HG02884 (cell line): Measurements from ENCODE around the gene RASA2.
A peak's percentile ranks its signal among the peaks of the same experiment; 100 is the strongest.
"Not testable (repeated sequence)": the region's sequence is repeated elsewhere in the genome, so short reads cannot be mapped to it uniquely, and the experiment has no call there.

ENCODE experiments used
- ATAC-seq: cut with Tn5 transposase; IDR thresholded peaks from one replicate; pipeline ENCODE4 v1.9.1; 2021; ENCODE audit warnings: mild to moderate bottlenecking, moderate library complexity; ENCODE audit not compliant: unreplicated experiment

Gene RASA2

DNA sequence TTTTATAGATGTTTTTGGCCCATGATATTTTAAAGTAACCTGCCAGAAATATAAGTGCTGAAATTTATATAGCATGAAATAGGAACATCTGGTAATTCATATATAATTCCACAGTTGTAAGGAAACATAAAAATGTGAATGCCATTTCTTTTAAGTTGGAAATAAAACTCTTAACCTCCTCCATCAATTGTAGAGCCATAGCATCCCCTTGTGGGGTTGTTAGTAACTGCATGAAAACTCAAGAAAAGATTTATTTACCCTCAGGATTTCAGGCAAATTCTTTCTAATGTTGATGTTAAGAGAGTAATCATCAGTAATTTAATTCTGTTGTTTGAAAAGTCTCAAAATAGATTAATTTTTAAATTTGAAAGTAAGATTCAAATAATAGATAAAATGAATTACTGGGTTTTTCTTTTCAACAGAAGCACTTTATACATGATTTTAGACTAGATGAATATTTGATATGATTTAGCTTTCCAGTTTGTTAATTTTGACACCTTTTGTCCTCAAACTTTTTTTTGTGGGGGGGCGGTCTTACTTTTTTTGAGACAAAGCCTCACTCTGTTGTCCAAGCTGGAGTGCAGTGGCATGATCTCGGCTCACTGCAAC, 74.7 kb downstream of the RASA2 start:
- no peak for ATAC-seq

DNA sequence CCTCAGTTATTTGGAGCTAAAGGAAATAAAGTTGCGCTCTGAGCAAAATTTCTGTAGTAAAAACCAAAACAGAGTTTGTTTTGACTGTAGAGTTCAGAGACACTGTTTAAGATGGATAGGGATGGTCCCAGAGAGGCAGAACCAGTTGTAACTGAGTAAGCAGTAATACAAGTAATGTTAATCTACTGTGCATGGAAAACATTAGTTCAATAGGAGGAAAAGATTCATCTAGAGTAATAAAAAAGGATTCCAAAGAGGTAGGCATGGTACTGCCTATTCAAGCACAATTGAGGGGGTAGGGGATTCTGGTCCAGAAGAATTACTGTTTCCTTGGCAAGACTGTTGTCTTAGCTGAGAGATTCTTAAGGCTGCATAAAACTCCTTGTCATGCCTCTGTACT, 77.4 kb downstream of the RASA2 start:
- no peak for ATAC-seq

DNA sequence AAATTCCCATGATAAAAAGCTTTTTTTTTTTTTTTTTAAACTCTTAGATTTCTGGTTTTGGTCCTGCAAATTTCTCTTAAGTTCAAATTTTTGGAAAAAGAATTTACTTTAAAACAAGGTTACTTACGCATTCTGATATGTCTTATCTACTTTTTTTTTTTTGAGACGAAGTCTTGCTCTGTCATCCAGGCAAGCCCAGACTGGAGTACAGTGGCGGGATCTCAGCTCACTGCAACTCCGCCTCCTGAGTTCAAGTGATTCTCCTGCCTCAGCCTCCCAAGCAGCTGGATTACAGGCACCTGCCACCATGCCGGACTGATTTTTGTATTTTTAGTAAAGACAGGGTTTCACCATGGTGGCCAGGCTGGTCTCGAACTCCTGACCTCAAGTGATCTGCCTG, 83.2 kb downstream of the RASA2 start:
- no peak for ATAC-seq

DNA sequence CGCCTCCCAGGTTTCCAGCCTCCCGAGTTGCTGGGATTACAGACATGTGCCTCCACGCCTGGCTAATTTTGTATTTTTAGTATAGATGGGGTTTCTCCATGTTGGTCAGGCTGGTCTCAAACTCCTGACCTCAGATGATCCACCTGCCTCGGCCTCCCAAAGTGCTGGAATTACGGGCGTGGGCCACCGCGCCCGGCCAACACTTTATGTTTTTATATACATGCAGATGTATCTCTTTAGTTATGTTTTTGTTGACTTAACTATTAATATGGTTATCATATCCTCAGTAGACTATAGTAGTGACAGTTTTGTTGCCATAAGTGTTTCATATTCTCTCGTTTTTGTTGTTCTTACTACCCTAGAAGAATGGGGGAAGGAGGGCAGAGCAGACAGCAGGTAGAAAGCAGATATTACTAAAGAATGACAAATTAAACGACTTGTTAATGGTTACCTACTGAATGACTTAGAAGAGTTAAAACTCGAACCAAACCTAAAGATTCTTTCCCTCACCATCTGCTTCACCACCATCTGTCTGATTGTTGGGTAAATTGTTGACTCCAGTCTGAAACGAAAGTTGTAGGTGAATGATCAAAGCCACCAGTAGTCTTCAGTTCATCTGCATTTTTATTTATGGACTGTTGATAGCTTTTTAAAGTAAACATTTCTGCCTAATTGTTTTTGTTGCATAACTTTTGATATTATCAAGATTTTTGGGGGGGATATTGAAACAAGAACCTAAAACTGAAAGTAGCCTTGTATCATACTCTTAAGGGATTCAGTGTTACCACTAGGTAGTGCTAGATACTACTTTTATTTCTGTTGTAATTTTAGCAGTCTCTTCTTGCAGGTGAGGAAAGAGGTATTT, 89.3 kb downstream of the RASA2 start:
- peak; percentile 64 for ATAC-seq

DNA sequence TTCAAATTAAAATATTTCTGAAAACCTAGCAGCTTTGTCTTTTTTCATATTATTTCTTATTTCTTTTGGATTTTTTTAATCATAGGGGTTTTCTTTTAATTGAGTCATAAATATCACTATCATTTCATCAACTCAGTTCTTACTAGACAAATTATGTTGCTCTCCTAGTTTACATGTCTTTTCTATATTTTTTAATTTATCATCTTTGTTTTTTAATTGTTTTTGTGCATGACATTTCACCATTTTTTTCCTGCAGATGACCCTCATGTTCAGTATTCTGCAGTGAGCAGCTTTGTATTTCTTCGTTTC, 89.9 kb downstream of the RASA2 start:
- no peak for ATAC-seq

DNA sequence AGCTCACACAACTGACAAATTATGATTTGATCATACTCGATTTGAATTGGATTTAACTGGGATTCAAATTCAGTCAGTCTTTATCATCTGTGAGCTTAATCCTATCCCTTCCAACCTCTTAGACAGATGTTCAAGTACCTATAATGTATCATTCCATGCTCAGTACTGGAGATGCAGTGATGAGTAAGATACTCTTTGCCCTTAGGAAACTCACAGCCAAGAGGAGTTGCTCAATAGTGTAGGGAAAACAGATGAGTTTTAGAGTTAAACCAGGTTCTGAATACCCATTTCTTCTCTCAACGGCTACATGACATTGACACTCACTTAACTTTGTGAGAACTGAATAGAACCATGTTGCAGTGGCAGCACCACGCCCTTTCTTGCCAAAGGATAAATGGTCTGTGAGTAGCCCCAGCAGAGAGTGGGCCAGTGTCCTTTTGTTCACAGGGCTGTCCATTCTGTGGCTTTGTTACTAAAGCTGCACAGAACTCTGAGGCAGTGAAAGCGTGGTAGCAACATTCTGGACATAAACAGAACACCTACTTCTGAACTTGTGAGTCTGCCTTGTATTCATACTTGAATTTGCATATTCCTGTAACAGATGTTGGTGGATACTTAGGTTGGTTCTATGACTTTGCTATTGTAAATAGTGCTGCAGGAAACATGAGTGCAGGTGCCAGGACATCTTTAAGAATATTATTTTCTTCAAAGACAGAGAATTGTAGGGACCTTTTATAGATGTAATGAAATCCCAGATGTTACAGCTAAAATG, 91.6 kb downstream of the RASA2 start:
- no peak for ATAC-seq

DNA sequence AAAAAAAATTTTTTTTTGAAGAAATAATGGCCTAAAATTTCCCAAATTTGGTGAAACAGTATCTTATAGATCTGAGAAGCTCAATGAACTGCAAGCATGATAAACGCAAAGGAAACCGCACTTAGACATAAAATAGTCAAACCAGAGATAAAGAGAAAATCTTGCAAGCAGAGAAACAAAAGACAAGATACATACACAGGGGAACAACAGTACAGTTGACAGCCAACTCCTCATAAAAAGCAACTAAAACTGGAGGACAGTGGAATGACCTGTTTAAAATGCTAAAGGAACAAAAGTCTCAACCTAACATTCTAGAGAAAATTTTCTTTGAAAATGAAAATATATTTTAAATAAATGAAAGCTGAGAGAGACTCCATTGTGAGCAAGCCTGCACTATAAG, 107.5 kb downstream of the RASA2 start:
- no peak for ATAC-seq

DNA sequence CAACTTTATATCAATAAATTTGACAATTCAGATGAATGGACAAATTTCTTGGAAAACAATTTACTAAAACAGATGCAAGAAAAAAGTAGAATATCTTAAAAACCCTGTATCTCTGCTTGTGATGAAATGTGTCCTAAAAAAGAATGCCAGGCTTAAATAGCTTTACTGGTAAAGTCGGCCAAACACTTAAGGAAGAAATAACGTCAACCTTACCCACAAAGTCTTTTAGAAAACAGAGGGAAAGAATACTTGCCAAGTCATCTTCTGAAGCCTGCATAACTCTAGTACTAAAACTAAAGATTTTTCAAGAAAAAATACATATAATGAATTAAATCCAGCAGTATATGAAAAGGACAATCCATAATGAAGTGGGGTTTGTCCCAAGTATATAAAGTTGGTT, 111.1 kb downstream of the RASA2 start:
- no peak for ATAC-seq

DNA sequence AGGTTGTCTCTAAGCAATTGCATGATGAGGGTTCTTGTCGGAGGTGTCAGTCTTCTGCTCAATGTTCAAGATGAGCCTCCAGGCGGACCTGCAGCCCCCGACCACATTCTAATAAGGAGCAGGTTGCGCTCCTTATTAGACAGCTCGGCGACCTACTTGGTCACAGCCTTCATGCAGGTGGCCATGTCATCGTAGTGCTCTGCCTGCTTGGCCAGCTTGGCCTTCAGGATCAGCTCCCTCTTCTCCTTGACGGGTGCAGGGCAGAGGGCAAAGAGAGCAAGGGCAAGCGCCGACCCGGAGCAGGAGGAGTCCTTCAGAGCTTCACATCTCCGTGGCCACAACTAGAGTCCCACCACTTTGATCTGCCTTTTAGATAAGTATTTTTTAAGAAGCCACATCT, 113.5 kb downstream of the RASA2 start:
- no peak for ATAC-seq

DNA sequence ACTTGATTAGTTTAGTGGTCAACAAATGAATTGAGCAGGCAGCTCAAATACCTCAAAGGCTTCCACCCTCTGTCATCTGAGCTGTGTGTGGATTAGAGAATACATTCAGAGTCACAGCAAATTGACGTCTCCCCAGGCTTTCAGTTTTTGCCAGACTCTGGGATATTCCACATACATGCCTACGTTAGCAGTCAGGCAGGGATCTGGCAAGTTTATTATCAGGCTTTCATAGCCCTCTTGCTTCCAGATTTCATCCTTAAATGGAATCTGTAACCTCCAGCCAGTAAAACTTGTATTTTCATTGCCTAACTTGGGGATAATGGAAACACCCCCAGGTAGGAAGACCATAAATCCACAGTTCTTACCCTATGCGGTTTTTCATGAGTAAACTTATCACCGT, 115.9 kb downstream of the RASA2 start:
- ATAC-seq: no peak

DNA sequence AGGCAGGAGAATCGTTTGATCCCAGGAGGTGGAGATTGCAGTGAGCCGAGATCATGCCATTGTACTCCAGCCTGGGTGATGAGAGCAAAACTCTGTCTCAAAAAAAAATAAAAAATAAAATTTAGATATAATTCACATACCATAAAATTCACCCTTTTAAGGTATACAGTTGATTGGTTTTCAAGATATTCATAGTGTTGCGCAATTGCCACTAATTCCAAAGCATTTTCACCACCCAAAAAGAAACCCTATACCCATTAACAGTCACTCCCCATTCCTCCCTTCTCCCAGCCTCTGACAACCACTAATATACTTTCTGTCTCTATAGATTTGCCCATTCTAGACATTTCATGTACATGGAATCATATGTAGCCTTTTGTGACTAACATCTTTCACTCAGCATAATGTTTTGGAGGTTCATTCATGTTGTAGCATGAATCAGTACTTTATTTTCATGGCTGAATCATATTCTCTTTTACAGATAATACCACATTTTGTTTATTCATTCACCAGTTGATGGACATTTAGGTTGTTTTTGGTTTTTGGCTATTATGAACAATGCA, 116.7 kb downstream of the RASA2 start:
- no peak for ATAC-seq

DNA sequence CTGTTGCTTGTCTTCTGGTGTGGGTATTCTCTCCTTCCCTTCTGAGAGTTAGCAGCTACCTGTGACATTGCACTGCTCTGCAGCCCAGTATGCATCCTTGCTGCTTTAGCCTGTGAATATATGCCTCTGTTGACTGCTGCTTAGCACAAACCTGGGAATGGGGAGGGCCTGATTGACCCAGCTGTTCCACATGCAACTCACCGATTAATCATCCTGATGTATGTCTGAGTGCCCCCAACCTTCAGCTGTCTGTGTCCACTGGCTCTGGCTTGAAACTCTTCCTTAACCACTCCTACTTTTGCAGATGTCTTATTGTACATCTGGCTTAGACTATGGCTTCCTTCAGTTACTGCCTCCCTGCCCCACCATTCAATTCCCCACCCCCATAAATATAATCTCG, 119.1 kb downstream of the RASA2 start:
- ATAC-seq: no peak

DNA sequence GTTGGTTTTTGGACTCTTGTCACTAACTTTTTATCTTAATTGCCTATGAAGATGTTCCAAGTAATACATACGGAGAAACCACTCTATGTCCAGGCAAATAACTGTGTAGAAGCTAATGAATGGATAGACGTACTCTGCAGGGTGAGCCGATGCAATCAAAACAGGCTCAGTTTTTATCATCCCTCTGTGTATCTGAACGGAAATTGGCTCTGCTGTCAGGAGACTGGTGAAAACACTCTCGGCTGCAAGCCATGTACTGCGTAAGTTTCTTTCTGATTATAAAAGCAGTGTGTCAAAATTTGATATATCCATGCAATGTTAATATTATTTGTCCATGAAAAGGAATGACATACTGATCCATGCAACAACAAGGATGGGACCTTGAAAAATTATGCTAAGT, 121.6 kb downstream of the RASA2 start:
- no peak for ATAC-seq

DNA sequence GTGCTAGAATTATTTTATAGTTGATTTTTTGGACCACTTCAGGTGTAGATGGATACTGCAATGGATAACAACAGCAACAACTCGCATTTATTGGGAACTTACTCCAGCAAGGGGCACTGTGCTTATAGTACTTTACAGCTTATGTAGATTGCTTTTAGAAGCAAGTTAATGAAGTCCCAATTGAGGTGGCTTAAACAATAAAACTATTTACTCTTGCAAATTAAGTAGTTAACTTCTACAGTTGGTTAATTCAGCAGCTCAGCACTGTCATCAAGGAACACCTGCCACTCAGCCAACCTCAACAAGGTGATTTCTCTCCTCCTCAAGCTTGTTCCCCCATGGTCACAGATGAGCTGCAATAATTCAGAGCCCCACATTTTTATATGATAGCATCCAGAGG, 124.1 kb downstream of the RASA2 start:
- ATAC-seq: no peak

DNA sequence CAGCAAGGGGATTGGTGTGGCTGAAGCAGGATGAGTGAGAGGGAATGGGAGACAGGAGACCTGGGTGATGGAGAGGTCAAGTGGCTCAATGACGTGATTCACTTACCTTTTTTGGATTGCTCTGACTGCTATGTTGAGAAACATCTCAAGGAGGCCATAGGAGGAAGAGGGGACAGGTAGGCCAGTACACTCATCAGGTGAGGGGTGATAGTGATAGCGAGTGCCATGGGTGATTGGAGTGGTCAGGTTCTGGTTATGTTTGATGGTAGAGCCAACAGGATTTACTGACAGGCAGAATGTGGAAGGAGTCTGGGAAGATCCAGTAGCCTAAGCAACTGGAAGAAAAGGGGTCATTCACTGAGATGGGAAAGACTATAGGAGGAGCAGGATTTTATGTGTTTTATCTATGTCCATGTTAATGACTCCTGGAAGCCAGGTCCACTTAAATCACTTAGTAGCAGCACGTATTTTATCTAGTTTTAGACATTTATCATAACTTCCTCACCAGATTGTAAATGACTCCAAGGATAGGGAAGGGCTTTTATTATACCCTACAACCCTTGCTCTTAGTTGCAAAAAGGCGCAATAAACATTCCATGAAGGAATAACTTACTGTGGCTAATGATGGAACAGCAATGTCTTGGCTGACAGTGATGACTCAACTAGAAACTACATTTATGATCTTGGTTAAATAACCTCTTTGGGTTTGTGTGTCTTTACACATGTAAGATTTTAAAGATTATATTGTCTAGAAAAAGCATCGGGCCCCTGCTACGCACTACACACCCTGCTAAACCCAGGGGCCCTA, 131.5 kb downstream of the RASA2 start:
- ATAC-seq: no peak

DNA sequence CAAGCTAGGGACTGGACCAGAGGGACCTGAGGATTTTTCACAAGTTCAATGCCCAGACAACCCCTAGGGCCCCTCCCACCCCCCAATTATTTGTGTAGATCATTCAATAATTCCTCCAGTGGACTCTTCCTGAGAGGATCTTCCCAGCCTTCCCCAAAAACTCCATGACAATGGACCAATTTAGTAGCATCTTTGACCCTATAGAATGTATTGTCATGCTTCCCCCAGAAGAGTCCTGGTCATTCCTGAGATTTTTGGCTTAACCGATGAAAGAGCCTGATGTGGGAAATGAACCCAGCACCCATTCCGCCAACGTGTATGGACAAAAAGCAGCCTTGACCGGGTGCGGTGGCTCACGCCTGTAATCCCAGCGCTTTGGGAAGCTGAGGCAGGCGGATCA, 132.1 kb downstream of the RASA2 start:
- ATAC-seq: no peak

DNA sequence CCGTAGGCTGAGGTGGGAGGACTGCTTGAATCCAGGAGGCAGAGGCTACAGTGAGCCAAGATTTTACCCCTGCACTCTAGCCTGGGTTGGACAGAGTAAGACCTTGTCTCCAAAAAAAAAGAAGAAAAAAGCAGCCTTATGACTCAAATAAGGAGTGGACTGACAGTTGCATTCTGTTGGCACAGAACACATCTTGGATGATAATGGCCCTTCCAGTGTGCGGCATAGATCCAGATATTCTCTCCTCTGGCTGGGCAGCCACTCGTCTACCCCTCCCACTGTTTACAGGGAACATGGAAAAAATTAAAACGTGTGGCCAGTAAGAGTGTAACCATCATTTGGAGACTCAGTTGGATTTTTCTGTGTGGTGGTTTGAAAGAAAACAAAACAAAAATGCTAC, 132.6 kb downstream of the RASA2 start:
- ATAC-seq: no peak

DNA sequence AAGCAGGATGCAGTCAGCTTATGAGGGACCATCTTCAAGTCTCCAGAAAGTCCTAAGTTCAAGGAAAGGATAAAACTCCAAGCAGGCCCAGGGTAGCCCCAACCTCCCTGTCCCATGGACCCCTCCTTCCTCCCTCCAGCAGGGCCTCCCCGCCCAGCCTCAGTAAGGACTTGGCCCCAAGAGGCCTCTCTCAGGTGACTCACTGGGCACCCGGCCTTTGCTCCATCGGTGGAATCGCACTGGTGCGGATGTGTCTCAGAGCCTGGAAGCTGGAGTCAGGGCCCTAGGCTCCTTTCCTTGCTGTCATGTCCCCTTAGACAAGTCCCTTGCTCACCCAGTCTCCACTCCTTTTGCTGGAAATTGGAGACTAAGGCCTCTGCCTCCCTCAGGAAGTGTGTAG, 136.9 kb downstream of the RASA2 start:
- no peak for ATAC-seq

DNA sequence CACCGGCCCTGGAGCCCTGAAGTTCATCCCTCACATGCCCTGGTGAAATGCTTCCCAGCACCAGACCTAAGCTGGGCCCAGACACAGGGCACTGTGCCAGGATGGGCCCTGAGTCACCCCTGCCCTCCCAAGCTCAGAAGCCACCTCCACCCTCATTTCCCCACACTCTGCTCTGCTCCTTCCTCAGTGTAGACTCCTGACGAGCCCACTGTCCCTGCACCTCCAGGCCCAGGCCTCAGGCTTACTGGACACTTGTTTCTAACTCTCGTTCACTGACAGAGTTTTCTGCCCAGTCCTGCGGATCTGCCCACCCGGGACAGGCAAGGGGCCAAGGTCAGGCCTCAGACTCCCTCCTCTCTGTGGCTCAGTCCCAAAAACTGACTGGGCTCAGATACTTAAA, 138.7 kb downstream of the RASA2 start:
- no peak for ATAC-seq

DNA sequence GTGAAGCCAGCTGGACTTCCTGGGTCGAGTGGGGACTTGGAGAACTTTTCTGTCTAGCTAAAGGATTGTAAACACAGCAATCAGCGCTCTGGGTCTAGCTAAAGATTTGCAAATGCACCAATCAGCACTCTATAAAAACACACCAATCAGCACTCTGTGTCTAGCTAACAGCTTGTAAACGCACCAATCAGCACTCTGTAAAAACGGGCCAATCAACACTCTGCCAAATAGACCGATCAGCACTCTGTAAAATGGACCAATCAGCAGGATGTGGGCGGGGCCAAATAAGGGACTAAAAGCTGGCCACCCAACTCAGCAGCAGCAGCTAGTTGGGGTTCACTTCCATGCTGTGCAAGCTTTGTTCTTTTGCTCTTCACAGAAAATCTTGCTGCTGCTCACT, 141.5 kb downstream of the RASA2 start:
- ATAC-seq: not testable (repeated sequence)

DNA sequence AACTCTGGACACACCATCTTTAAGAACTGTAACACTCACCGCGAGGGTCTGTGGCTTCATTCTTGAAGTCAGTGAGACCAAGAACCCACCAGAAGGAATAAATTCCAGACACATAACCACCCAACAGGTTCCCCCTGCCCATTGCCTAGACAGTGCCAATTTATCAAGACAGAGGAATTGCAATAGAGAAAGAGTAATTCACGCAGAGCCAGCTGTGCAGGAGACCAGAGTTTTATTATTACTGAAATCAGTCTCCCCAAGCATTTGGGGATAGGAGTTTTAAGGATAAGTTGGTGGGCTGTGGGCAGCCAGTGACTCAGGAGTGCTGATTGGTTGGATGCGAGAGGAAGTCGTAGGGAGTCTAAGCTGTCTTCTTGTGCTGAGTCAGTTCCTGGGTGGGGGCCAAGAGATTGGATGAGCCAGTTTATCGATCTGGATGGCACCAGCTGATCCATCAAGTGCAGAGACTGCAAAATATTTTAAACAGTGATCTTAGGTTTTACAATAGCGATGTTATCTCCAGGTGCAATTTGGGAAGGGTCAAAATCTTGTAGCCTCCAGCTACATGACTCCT, 142.1 kb downstream of the RASA2 start:
- not testable (repeated sequence) for ATAC-seq
